HepG2 (cell line): ENCODE measurements around the gene NCOA1. TPM values are rescaled to one million over a fixed set of nuclear protein-coding genes. Genes with fewer than 3 reads are reported as not detected.

ENCODE experiments used
- ATAC-seq: fragments of 200-7000 bp; cut with Tn5 transposase; 3 replicates; pipeline ENCODE4 v1.9.1; 2020; ENCODE audit warnings: mild to moderate bottlenecking, moderate library complexity
- BruUV-seq: library from RNA; stranded (reverse); fragments of 400-500 nt; replicated peaks from 2 replicates; lab custom pipeline; 2021; lab: Mats Ljungman, UMichigan
- CTCF ChIA-PET: fragments of 300-600 bp; formaldehyde crosslinking; extraction: SDS; loops from one replicate; lab custom pipeline; 2021; ENCODE audit warnings: low total read pairs, inconsistent platforms, low intra/inter-chr PET ratio; lab: Yijun Ruan, JAX
- POLR2A ChIA-PET: fragments of 350-600 bp; sonication (Branson Sonifier 250); formaldehyde crosslinking; loops from one replicate; lab custom pipeline; 2020; ENCODE audit warnings: antibody characterized with exemption, inconsistent platforms; lab: Yijun Ruan, JAX
- DNase-seq: peaks from one replicate; pipeline ENCODE4 v3.0.0-alpha.2; 2015; ENCODE audit warnings: low spot score
- FAIRE-seq: peaks from 3 replicates; lab custom pipeline; 2011; peaks lifted over from hg19 to GRCh38; lab: Jason Lieb, UNC
- H2AFZ ChIP-seq: one replicate; pipeline ENCODE4 v1.6.1; 2011; ENCODE audit warnings: low read length, inconsistent platforms
- H3K27ac ChIP-seq: fragments of 300-600 bp; 3 replicates; pipeline ENCODE4 v1.8.0; 2011; ENCODE audit warnings: mixed run types, mild to moderate bottlenecking, mixed read lengths, low read length, inconsistent platforms; ENCODE audit not compliant: insufficient read depth; ENCODE audit errors: extremely low read length
- H3K27me3 ChIP-seq, 2 experiments: fragments of 200-600 bp in 1 of 2; 2 replicates in 1 of 2; 3 replicates in 1 of 2; pipeline versions ENCODE4 v1.6.0 to v1.8.0; 2011; ENCODE audit warnings: low read length in 2 of 2, mild to moderate bottlenecking in 2 of 2, moderate library complexity in 2 of 2, inconsistent platforms in 1 of 2; ENCODE audit not compliant: insufficient read depth in 2 of 2, control insufficient read depth in 1 of 2
- H3K36me3 ChIP-seq, 2 experiments: fragments of 200-600 bp in 1 of 2; replicated peaks in 1 of 2; 2 replicates in 1 of 2; 3 replicates in 1 of 2; pipeline versions ENCODE4 v1.5.1 to v1.8.0; 2011; ENCODE audit warnings: low read length in 2 of 2, inconsistent platforms in 1 of 2; ENCODE audit not compliant: insufficient read depth in 2 of 2, control insufficient read depth in 1 of 2
- H3K4me1 ChIP-seq: 2 replicates; pipeline ENCODE4 v1.5.1; 2012; ENCODE audit warnings: low read length, inconsistent platforms; ENCODE audit not compliant: insufficient read depth
- H3K4me2 ChIP-seq: 2 replicates; pipeline ENCODE4 v1.6.0; 2011; ENCODE audit warnings: low read depth, low read length, inconsistent platforms
- H3K4me3 ChIP-seq, 3 experiments: fragments of 200-600 bp in 1 of 3; sonication (generic), shearing (Covaris generic) in 1 of 3; replicated peaks in 1 of 3; 2 replicates each; pipeline ENCODE4 v1.5.1; 2011 to 2016; ENCODE audit warnings: low read length in 3 of 3, inconsistent platforms in 2 of 3, low read depth in 2 of 3, mild to moderate bottlenecking in 2 of 3, control low read depth in 1 of 3, mixed read lengths in 1 of 3; ENCODE audit not compliant: insufficient read depth in 1 of 3
- H3K79me2 ChIP-seq: one replicate; pipeline ENCODE4 v1.6.1; 2011; ENCODE audit warnings: low read length, inconsistent platforms; ENCODE audit not compliant: insufficient read depth
- H3K9ac ChIP-seq: 2 replicates; pipeline ENCODE4 v1.6.0; 2011; ENCODE audit warnings: mild to moderate bottlenecking, low read depth, low read length, inconsistent platforms; ENCODE audit not compliant: insufficient read depth
- H3K9me3 ChIP-seq: 2 replicates; pipeline ENCODE4 v1.5.1; 2012; ENCODE audit warnings: mild to moderate bottlenecking, low read length
- H4K20me1 ChIP-seq: 2 replicates; pipeline ENCODE4 v1.6.0; 2011; ENCODE audit warnings: inconsistent platforms, mild to moderate bottlenecking, low read length, moderate library complexity; ENCODE audit not compliant: insufficient read depth
- CEBPG ChIP-seq: IDR thresholded peaks from 2 replicates; pipeline ENCODE4 v1.6.1; 2016
- ELF3 ChIP-seq: IDR thresholded peaks from 2 replicates; pipeline ENCODE4 v1.6.1; 2016; ENCODE audit warnings: missing genetic modification reagents, missing compliant biosample characterization
- PAWR ChIP-seq: sonication (generic); formaldehyde crosslinking; IDR thresholded peaks from 2 replicates; pipeline ENCODE4 v1.4.0; 2020; ENCODE audit warnings: missing genetic modification reagents, mild to moderate bottlenecking, borderline replicate concordance
- TEAD3 ChIP-seq: optimal IDR thresholded peaks from 2 replicates; pipeline ENCODE3; 2016; ENCODE audit warnings: borderline replicate concordance
- ZNF121 ChIP-seq: sonication (generic); formaldehyde crosslinking; IDR thresholded peaks from 2 replicates; pipeline ENCODE4 v1.5.0; 2020; ENCODE audit warnings: mild to moderate bottlenecking, missing genetic modification reagents
- ZNF510 ChIP-seq: sonication (generic); formaldehyde crosslinking; IDR thresholded peaks from 2 replicates; pipeline ENCODE4 v1.4.0; 2020; ENCODE audit warnings: low read depth, mild to moderate bottlenecking, missing genetic modification reagents
- WGBS: methylation state at CpG from one replicate; pipeline ENCODE4 v1.1.6; 2017; ENCODE audit warnings: low lambda C conversion rate; 5-methylcytosine and 5-hydroxymethylcytosine counted together
- in situ Hi-C: cut with HindIII; loops from 2 replicates; pipeline ENCODE4 v1.10.0; 2017; ENCODE audit warnings: low pct_unique_long_range_greater_than_20kb; ENCODE audit not compliant: extremely low pct_ligation_motif_present
- intact Hi-C: fragments of 100-400 bp; cut with micrococcal nuclease; formaldehyde crosslinking; loops from one replicate; pipeline ENCODE4 v1.10.0; 2022; ENCODE audit not compliant: unreplicated experiment
- polyA plus RNA-seq, 8 experiments: library from polyadenylated mRNA; depleted of rRNA in 3 of 8; stranded (reverse) in 7 of 8; unstranded in 1 of 8; fragments of >200 nt; fragmentation: Illumina TruSeq in 4 of 8; extraction: Trizol in 4 of 8; gene quantifications; 2 replicates each; pipeline versions ENCODE4 v1.2.1 to v1.2.3, GENCODE V29; 2011 to 2016; ENCODE audit warnings: low read depth in 4 of 8, missing spikeins in 1 of 8, mixed read lengths in 1 of 8; ENCODE audit not compliant: insufficient read depth in 1 of 8
- total RNA-seq, 5 experiments: library from RNA; depleted of rRNA; stranded (reverse); fragments of >200 nt; fragmentation: Illumina TruSeq; extraction: Trizol; gene quantifications; 2 replicates each; pipeline ENCODE4 v1.2.3, GENCODE V29; 2016; ENCODE audit warnings: low read depth in 1 of 5

NCOA1 gene
- total and polyA plus RNA-seq, 2 of the 13 experiments (the other 11 are each of a cell fraction or from before 2014, with no cell fraction given) = 10.0 to 10.4 TPM

DNA sequence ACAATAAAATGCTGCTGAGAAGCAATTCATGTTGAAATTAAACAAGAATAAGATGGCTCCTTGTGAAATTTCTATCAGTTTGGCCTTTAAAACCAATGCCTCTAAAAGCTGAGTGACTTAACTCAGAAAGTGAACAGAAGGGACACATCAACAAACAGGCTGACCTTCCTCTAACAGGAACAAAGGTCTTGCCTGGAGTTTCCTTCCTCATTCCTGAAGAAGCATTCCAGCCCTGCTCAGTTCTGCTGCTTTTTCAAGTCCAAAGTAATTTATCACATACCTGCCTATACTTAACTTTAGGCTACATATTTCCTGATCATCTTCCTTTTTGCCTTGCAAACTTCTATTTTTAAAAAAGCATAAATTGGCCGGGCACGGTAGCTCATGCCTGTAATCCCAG, 288.1 kb downstream of the NCOA1 start:
- ChIA-PET POLR2A (interaction anchor here (2.0 kb wide), 1 partner anchor 14 kb away, joined by 7 read pairs; the partner anchor contains the start of genes CENPO and PTRHD1), CTCF (no interaction called here)
- Histone ChIP-seq H3K79me2 (no peaks in the 10 kb centered on the region), H3K4me3 (no peak overlapping the region), H3K9ac (no peak overlapping the region), H4K20me1 (no peaks in the 10 kb centered on the region), H3K36me3 (no peaks in the 10 kb centered on the region), H3K27me3 (no peaks in the 10 kb centered on the region), H3K4me2 (no peak overlapping the region), H3K9me3 (no peaks in the 10 kb centered on the region), H3K4me1 (peaks cover 11% of the 10 kb centered on the region; the same call in 1 of the 2 replicates), H3K27ac (no peak overlapping the region), H2AFZ (no peak overlapping the region)
- WGBS = 61% methylated on average over 2 of the region's 2 CpGs
- intact Hi-C loops (no loop called here), in situ Hi-C loops (no loop called here)
- peak; percentile 86 for TF ChIP-seq ELF3 (CRISPR knock-in tag)
- peak; percentile 84 for TF ChIP-seq TEAD3
- no peak for TF ChIP-seq PAWR (CRISPR knock-in tag)
- no peak for FAIRE-seq
- BruUV-seq = no TSS peak
- ATAC-seq = peak; percentile 56; the same call in 2 of the 3 replicates
- DNase-seq = no peak

GRCh38 chr2:24783641-24784040, 292.6 kb downstream of the NCOA1 start:
- DNase-seq = no peak

More at GRCh38 chr2:24783641-24784040, 292.6 kb downstream of the NCOA1 start:
- H3K4me3 ChIP-seq = no peak overlapping the region
- H3K36me3 ChIP-seq = no peaks in the 10 kb centered on the region; a peak in 1 of 5 replicates
- 69% methylated on average over 3 of the region's 3 CpGs for WGBS
- no peak overlapping the region for H2AFZ ChIP-seq
- H3K9ac ChIP-seq = no peak overlapping the region
- BruUV-seq = no TSS peak
- no peak for ATAC-seq
- intact Hi-C loops = no loop called here
- no peaks in the 10 kb centered on the region for H3K9me3 ChIP-seq
- no peak overlapping the region for H3K4me2 ChIP-seq
- peaks cover 21% of the 10 kb centered on the region for H3K4me1 ChIP-seq
- no peaks in the 10 kb centered on the region for H3K79me2 ChIP-seq
- no peaks in the 10 kb centered on the region for H4K20me1 ChIP-seq
- in situ Hi-C loops = no loop called here
- POLR2A ChIA-PET = interaction anchor here (1.4 kb wide), 1 partner anchor 9 kb away, joined by 6 read pairs; the partner anchor contains the start of genes CENPO and PTRHD1
- CTCF ChIA-PET = no interaction called here
- H3K27ac ChIP-seq = no peak overlapping the region
- FAIRE-seq = no peak
- TF ChIP-seq ZNF121 = peak; percentile 70
- TF ChIP-seq ZNF510 (CRISPR knock-in tag) = no peak
- 0 out of 2 replicates have a peak, but pooled peaks have one; percentile 16 for TF ChIP-seq CEBPG (CRISPR knock-in tag)
- no peaks in the 10 kb centered on the region for H3K27me3 ChIP-seq
